GM23338 (cell line): ENCODE results near the gene WSCD2. TPM values are rescaled to one million over a fixed set of nuclear protein-coding genes. Genes with fewer than 3 reads are reported as not detected.

ENCODE experiments used
- ATAC-seq: fragments of 200-7000 bp; cut with Tn5 transposase; 3 replicates; pipeline ENCODE4 v1.9.1; 2020
- DNase-seq: peaks from one replicate; pipeline ENCODE4 v3.0.0-alpha.2; 2015; ENCODE audit warnings: low spot score
- H2AFZ ChIP-seq: fragments of 200-600 bp; sonication (generic); 2 replicates; pipeline ENCODE4 v1.8.0; 2016; ENCODE audit warnings: antibody characterized with exemption, mild to moderate bottlenecking, moderate library complexity
- H3F3A ChIP-seq: fragments of 200-600 bp; sonication (generic); replicated peaks from 2 replicates; pipeline ENCODE4 v1.8.0; 2017; ENCODE audit warnings: antibody characterized with exemption, mixed run types, low read depth
- H3K27ac ChIP-seq: fragments of 200-600 bp; sonication (generic); 2 replicates; pipeline ENCODE4 v1.6.1; 2016; ENCODE audit warnings: low read depth
- H3K27me3 ChIP-seq: fragments of 200-600 bp; sonication (generic); 2 replicates; pipeline ENCODE4 v1.8.0; 2016; ENCODE audit warnings: mild to moderate bottlenecking, mixed run types, moderate library complexity; ENCODE audit not compliant: insufficient read depth
- H3K36me3 ChIP-seq: fragments of 200-600 bp; sonication (generic); 2 replicates; pipeline ENCODE4 v1.8.0; 2016; ENCODE audit warnings: mild to moderate bottlenecking; ENCODE audit not compliant: insufficient read depth
- H3K4me1 ChIP-seq: fragments of 200-600 bp; sonication (generic); 2 replicates; pipeline ENCODE4 v1.8.0; 2016; ENCODE audit warnings: mild to moderate bottlenecking, moderate library complexity; ENCODE audit not compliant: insufficient read depth
- H3K4me2 ChIP-seq: fragments of 200-600 bp; sonication (generic); 2 replicates; pipeline ENCODE4 v1.7.1; 2017; ENCODE audit warnings: mixed run types
- H3K4me3 ChIP-seq: fragments of 200-600 bp; sonication (generic); 2 replicates; pipeline ENCODE4 v1.6.1; 2016; ENCODE audit warnings: mixed run types
- H3K79me2 ChIP-seq: fragments of 200-600 bp; sonication (generic); replicated peaks from 2 replicates; pipeline ENCODE4 v1.8.0; 2017; ENCODE audit warnings: mild to moderate bottlenecking; ENCODE audit not compliant: insufficient read depth
- H3K9me2 ChIP-seq: fragments of 200-600 bp; sonication (generic); 2 replicates; pipeline ENCODE4 v1.8.0; 2017; ENCODE audit not compliant: insufficient read depth
- H4K20me1 ChIP-seq: fragments of 200-600 bp; sonication (generic); replicated peaks from 2 replicates; pipeline ENCODE4 v1.8.0; 2017; ENCODE audit warnings: mild to moderate bottlenecking; ENCODE audit not compliant: insufficient read depth
- H3K27ac Mint-ChIP-seq: 2 replicates; pipeline ENCODE4 v1.8.0; 2020; ENCODE audit warnings: inconsistent platforms, mild to moderate bottlenecking, moderate library complexity, mixed read lengths
- H3K27me3 Mint-ChIP-seq: 3 replicates; pipeline ENCODE4 v1.8.0; 2022; ENCODE audit warnings: low read depth, mild to moderate bottlenecking, moderate library complexity, mixed read lengths, inconsistent platforms; ENCODE audit not compliant: insufficient read depth, poor library complexity
- H3K36me3 Mint-ChIP-seq: 3 replicates; pipeline ENCODE4 v1.8.0; 2021; ENCODE audit warnings: low read depth, mild to moderate bottlenecking, inconsistent platforms, moderate library complexity, mixed read lengths
- H3K4me1 Mint-ChIP-seq: 3 replicates; pipeline ENCODE4 v1.8.0; 2020; ENCODE audit warnings: mild to moderate bottlenecking, inconsistent platforms, mixed read lengths
- H3K4me3 Mint-ChIP-seq: 3 replicates; pipeline ENCODE4 v1.8.0; 2021; ENCODE audit warnings: moderate library complexity, mild to moderate bottlenecking, inconsistent platforms, mixed read lengths
- H3K9me3 Mint-ChIP-seq: 3 replicates; pipeline ENCODE4 v1.8.0; 2020; ENCODE audit warnings: moderate library complexity, mild to moderate bottlenecking, inconsistent platforms, mixed read lengths
- CREB1 ChIP-seq: fragments of 250-450 bp; sonication (Bioruptor Pico); IDR thresholded peaks from 2 replicates; pipeline ENCODE4 v1.5.0; 2020; ENCODE audit warnings: low read depth, mild to moderate bottlenecking, moderate library complexity
- EZH2 ChIP-seq: fragments of 200-600 bp; sonication (generic); IDR thresholded peaks from one replicate; pipeline ENCODE4 v1.8.0; 2017; ENCODE audit warnings: antibody characterized with exemption, mild to moderate bottlenecking, low read depth; ENCODE audit not compliant: unreplicated experiment
- EZH2phosphoT487 ChIP-seq: fragments of 200-600 bp; sonication (generic); IDR thresholded peaks from one replicate; pipeline ENCODE4 v1.8.1; 2018; ENCODE audit warnings: antibody characterized with exemption; ENCODE audit not compliant: unreplicated experiment
- JUNB ChIP-seq: IDR thresholded peaks from one replicate; pipeline ENCODE4 v1.6.1; 2016; ENCODE audit warnings: antibody characterized with exemption; ENCODE audit not compliant: unreplicated experiment
- NANOG ChIP-seq: IDR thresholded peaks from 2 replicates; pipeline ENCODE4 v1.6.1; 2016; ENCODE audit warnings: antibody characterized with exemption, borderline replicate concordance
- POLR2AphosphoS5 ChIP-seq: IDR thresholded peaks from 2 replicates; pipeline ENCODE4 v1.6.1; 2016; ENCODE audit warnings: antibody characterized with exemption, low read depth
- ZNF114 ChIP-seq: fragments of 250-450 bp; sonication (Bioruptor Pico); IDR thresholded peaks from 2 replicates; pipeline ENCODE4 v1.5.0; 2020; ENCODE audit warnings: mild to moderate bottlenecking, moderate library complexity
- polyA plus RNA-seq: library from polyadenylated mRNA; unstranded; fragments of >200 nt; fragmentation: Nextera tagmentation; extraction: Ambion mirVana; gene quantifications from 2 replicates; pipeline ENCODE4 v1.2.1, GENCODE V29; 2016
- total RNA-seq: library from RNA; depleted of rRNA; stranded (reverse); fragments of >200 nt; shearing (Covaris generic); gene quantifications from 2 replicates; pipeline ENCODE4 v1.2.3, GENCODE V29; 2014
- TF ChIP-seq, protein P1 (sequence below), 2 experiments: fragments of 200-600 bp in 1 of 2; sonication (generic) in 1 of 2; conservative IDR thresholded peaks; 2 replicates each; pipeline versions ENCODE4 v1.5.1 to v1.6.1; 2016 to 2017; ENCODE audit warnings: antibody characterized with exemption in 2 of 2, low read depth in 2 of 2, mild to moderate bottlenecking in 2 of 2, moderate library complexity in 1 of 2
- TF ChIP-seq, protein P2 (sequence below): IDR thresholded peaks from 2 replicates; pipeline ENCODE4 v1.6.1; 2016; ENCODE audit warnings: antibody characterized with exemption
- TF ChIP-seq, protein P3 (sequence below): IDR thresholded peaks from one replicate; pipeline ENCODE4 v1.6.1; 2018; ENCODE audit warnings: antibody characterized with exemption; ENCODE audit not compliant: unreplicated experiment

WSCD2 gene
- total and polyA plus RNA-seq, 2 experiments from 2014 or later: 0.66 to 3.1 TPM

DNA sequence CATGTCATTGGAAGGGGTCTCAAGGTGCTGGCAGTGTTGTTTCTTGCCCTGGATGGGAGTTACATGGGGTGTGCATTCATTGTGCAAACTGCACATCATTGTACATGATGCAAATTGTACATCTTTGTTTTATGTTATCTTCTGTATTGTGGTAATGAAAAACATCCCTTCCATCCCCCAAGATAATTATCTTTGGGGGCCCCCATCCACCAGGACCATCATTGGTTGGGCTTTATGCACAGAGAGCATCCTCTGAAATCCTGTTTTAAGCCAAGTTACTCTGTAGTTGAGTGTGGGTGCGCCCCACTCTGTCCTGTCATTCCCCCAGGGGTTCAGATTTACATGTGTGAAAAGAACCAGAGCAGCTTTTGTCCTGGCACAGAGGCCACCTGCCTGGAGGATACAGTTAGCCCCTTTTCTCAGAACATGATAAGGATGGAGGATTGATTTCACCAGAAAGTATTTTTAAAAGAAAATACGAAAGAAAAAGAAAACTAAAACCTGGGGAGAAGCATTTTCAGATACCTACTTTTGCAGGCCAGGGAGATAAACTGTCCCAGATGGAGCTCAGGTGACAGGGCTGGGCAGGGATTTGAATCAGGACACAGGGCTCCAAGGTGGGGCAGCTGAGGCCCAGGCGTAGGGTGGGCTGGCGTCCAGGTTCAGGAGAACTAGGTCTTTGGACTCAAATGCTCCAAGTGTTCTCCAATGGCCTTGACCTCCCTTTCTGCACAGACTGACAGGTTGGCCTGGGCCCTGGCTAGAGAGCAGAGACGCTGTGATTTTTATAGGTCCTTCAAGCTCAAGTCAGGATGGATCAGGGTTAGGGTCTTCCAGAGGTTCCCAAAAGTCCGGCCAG, 17.2 kb downstream of the WSCD2 start (continued):
- TF ChIP-seq, protein P1, sequence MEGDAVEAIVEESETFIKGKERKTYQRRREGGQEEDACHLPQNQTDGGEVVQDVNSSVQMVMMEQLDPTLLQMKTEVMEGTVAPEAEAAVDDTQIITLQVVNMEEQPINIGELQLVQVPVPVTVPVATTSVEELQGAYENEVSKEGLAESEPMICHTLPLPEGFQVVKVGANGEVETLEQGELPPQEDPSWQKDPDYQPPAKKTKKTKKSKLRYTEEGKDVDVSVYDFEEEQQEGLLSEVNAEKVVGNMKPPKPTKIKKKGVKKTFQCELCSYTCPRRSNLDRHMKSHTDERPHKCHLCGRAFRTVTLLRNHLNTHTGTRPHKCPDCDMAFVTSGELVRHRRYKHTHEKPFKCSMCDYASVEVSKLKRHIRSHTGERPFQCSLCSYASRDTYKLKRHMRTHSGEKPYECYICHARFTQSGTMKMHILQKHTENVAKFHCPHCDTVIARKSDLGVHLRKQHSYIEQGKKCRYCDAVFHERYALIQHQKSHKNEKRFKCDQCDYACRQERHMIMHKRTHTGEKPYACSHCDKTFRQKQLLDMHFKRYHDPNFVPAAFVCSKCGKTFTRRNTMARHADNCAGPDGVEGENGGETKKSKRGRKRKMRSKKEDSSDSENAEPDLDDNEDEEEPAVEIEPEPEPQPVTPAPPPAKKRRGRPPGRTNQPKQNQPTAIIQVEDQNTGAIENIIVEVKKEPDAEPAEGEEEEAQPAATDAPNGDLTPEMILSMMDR (conservative IDR thresholded peaks at IDR 0.05; ENCODE audit: low read depth in 2 of 2): no peak
- TF ChIP-seq EZH2: no peak
- TF ChIP-seq, protein P2, sequence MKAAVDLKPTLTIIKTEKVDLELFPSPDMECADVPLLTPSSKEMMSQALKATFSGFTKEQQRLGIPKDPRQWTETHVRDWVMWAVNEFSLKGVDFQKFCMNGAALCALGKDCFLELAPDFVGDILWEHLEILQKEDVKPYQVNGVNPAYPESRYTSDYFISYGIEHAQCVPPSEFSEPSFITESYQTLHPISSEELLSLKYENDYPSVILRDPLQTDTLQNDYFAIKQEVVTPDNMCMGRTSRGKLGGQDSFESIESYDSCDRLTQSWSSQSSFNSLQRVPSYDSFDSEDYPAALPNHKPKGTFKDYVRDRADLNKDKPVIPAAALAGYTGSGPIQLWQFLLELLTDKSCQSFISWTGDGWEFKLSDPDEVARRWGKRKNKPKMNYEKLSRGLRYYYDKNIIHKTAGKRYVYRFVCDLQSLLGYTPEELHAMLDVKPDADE: no peak
- TF ChIP-seq CREB1 (CRISPR knock-in tag): no peak
- TF ChIP-seq, protein P3, sequence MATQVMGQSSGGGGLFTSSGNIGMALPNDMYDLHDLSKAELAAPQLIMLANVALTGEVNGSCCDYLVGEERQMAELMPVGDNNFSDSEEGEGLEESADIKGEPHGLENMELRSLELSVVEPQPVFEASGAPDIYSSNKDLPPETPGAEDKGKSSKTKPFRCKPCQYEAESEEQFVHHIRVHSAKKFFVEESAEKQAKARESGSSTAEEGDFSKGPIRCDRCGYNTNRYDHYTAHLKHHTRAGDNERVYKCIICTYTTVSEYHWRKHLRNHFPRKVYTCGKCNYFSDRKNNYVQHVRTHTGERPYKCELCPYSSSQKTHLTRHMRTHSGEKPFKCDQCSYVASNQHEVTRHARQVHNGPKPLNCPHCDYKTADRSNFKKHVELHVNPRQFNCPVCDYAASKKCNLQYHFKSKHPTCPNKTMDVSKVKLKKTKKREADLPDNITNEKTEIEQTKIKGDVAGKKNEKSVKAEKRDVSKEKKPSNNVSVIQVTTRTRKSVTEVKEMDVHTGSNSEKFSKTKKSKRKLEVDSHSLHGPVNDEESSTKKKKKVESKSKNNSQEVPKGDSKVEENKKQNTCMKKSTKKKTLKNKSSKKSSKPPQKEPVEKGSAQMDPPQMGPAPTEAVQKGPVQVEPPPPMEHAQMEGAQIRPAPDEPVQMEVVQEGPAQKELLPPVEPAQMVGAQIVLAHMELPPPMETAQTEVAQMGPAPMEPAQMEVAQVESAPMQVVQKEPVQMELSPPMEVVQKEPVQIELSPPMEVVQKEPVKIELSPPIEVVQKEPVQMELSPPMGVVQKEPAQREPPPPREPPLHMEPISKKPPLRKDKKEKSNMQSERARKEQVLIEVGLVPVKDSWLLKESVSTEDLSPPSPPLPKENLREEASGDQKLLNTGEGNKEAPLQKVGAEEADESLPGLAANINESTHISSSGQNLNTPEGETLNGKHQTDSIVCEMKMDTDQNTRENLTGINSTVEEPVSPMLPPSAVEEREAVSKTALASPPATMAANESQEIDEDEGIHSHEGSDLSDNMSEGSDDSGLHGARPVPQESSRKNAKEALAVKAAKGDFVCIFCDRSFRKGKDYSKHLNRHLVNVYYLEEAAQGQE: no peak
- TF ChIP-seq EZH2phosphoT487: no peak
- no peak for TF ChIP-seq JUNB
- no peak for TF ChIP-seq POLR2AphosphoS5

DNA sequence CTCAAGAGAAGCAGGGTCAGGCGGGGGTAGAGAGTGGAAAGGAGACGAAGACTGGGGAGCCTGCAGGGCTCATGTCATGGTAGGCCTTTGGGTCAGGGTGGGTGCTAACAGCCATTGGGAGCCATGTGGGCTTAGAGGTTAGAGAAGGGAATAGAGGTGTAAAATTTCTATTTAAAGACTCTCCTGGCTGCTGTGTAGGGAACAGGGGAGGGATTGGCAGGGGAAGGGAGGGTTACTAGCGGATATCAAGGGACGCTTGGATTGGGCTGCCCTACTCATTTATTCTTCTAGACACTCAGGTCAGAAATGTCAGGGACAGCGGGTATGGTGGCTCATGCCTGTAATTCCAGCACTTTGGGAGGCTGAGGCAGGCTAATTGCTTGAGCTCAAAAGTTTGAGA, 18.2 kb downstream of the WSCD2 start:
- peaks cover 14% of the 10 kb centered on the region for H3K4me1 ChIP-seq
- no peaks in the 10 kb centered on the region for H3K9me3 Mint-ChIP-seq
- no peak overlapping the region for H3K4me3 Mint-ChIP-seq
- ATAC-seq: no peak
- no peaks in the 10 kb centered on the region for H3K27me3 Mint-ChIP-seq
- no peak overlapping the region; the same call in 1 of the 2 replicates for H2AFZ ChIP-seq
- H3K79me2 ChIP-seq: no peaks in the 10 kb centered on the region
- no peaks in the 10 kb centered on the region for H3K36me3 Mint-ChIP-seq
- no peaks in the 10 kb centered on the region for H3K27me3 ChIP-seq
- H3K27ac Mint-ChIP-seq: no peak overlapping the region
- H3K36me3 ChIP-seq: no peaks in the 10 kb centered on the region
- no peak overlapping the region for H3K4me2 ChIP-seq
- no peak overlapping the region for H3K27ac ChIP-seq
- no peaks in the 10 kb centered on the region for H4K20me1 ChIP-seq
- no peak overlapping the region for H3K4me3 ChIP-seq
- H3F3A ChIP-seq: no peaks in the 10 kb centered on the region
- no peak for DNase-seq
- peaks cover 27% of the 10 kb centered on the region for H3K4me1 Mint-ChIP-seq
- no peaks in the 10 kb centered on the region for H3K9me2 ChIP-seq
- TF ChIP-seq POLR2AphosphoS5: no peak
- TF ChIP-seq, protein P2: no peak
- TF ChIP-seq JUNB: no peak
- no peak for TF ChIP-seq ZNF114
- TF ChIP-seq EZH2: no peak
- TF ChIP-seq, protein P3: no peak
- no peak for TF ChIP-seq EZH2phosphoT487
- no peak for TF ChIP-seq NANOG
